HS-27A (cell line): Measurements from ENCODE around the gene KSR2.
"Not testable (repeated sequence)": the region's sequence is repeated elsewhere in the genome, so short reads cannot be mapped to it uniquely, and the experiment has no call there.

ENCODE experiments used
- DNase-seq: peaks from one replicate; pipeline ENCODE4 v3.0.0-alpha.2; 2012; ENCODE audit warnings: low read depth, missing footprints

The KSR2 gene

GRCh38 chr12:117890137-117890536 lies 78.7 kb downstream of the KSR2 start:
- DNase-seq: no peak

DNA sequence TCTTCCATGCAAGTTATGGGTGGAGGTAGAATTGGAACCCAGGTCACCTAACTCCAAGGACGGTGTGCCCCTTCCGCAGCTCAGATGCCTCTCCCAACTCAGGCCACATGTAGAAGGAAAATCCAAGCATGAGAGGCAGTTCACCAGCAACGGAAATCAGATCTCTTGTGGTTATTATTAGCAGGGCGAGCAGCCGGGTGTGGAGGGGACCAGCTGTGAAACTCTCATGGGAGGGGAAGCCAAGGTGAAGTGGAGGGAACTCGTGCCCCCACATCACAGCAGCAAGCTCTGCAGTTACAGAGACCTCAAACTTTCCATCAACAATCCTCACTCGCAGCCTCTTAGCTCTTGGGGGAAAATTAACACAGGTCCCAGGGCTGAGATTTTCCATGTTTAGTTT lies 79.7 kb downstream of the KSR2 start:
- no peak for DNase-seq

GRCh38 chr12:117885211-117885610 lies 83.6 kb downstream of the KSR2 start:
- no peak for DNase-seq

DNA sequence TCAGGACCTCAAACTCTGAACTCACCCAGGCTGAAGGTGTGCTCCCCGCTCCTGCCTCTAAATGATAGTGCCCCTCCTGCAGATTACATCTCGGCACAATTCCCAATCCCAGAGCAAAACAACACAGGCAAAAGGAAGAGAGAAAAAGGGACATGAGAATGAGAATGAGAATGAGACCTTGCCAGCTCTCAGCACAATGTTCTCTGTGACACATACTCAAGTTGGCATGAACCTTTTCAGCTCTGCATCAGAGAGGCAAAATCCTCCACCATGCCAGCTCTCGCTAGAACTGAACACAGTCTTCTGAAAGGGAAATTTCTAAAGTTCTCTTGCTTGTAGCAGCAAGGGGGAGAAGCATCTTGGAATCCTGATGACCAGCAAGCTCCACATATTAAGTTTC lies 84.6 kb downstream of the KSR2 start:
- no peak for DNase-seq

GRCh38 chr12:117882603-117883184 lies 86.1 kb downstream of the KSR2 start:
- DNase-seq: no peak

DNA sequence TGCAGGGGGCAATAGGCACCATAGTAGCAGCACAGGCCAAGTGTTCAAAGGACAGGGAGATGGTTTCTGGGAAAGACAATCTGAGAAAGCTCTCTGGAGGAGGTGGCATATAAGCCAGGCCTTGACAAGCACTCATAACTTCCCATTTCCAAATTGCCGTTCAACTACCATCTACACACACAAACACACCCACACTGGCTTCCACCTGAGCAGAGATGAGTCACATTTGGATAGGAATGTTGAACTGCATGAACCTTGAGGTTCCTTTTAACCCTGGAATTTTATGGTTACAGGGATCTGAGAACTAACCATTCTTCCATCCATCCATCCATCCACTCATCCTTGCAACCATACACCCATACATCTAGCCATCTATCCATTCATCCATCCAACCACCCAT lies 86.6 kb downstream of the KSR2 start:
- no peak for DNase-seq

- DNase-seq: no peak
Measured at GRCh38 chr12:117881517-117881916, 87.3 kb downstream of the KSR2 start.

GRCh38 chr12:117878605-117879004 lies 90.2 kb downstream of the KSR2 start:
- no peak for DNase-seq

DNA sequence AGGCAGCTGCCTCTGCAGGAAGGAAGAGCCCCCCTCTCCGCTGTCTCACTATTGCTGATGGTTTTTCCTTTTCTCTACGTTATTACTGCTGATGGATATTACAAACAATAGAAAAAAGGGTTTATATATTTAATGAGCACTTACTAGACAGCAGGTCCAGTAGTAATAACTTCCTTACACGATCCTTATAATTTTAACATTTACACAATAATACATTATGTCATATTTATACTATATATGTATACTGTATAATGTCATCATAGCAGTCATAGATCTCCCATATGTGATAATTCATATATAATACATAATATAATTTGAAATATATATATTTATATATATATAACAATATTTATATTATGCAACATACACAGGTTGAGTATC lies 92.4 kb downstream of the KSR2 start:
- DNase-seq: no peak

DNA sequence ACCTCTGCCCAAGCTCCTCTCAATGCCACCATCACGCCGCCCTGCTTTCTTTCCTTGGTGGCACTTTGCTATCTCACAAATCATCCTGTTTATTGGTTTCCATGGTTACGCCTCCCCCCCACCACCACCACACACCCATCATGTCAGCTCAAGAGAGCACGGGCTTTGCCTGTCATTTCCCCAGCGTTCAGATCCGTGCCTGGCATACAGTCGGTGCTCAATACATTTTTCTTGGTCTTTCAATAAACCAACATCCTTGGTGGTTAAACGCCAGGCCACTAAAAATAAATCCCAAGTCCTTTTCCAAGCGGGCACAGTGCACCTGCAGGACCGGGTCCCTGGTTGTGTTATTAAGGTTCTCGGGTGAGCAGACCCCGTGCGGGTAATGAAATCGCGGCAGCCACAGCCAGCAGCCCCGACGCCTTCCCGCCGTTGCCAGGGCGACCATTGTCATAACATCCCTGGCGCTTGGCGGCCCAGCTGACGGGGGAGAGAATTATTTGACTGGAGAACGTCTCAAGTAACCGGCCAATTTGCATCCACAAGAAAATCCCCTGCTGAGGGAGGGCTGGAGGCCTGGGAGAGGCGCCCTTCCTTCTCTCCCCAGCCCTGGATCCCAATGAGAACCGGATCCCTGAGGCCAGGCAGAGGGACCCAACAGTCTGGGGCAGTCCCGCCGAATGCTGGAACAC lies 92.9 kb downstream of the KSR2 start:
- no peak for DNase-seq

GRCh38 chr12:117874842-117875434 lies 93.9 kb downstream of the KSR2 start:
- DNase-seq: no peak

DNA sequence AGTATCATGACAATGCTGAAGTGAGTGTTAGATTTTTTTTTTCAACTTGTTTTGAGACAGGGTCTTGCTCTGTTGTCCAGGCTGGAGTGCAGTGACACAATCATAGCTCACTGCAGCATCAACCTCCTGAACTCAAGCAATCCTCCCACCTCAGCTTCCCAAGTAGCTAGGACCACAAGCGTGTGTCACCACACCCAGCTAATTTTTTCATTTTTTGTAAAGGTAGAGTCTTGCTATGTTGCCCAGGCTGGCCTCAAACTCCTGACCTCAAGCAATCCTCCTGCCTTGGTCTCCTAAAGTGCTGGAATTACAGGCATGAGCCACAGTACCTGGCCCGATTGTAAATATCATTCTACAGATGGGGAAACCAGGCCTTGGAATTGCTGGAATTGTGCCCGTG lies 94.6 kb downstream of the KSR2 start:
- not testable (repeated sequence) for DNase-seq

GRCh38 chr12:117872546-117873169 lies 96.1 kb downstream of the KSR2 start:
- DNase-seq: no peak

DNA sequence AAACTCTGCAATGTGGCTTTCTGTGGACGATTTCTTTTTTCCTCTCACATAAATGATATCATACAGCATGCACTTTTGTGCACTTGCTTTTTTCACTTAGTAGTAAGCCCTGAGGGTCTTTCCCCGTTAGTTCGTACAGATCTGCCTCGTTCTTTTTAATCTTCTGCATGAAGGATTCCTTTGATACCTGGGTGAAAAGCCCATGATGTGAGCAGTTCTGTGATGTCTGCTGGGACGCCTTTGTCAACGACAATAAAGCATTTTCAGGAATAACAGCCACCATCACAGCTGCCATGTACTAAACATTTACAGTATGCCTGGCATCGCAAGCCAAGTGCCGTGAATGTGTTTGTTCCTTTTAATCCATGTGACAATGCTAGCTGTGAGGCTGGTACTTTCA lies 99.2 kb downstream of the KSR2 start:
- no peak for DNase-seq

DNA sequence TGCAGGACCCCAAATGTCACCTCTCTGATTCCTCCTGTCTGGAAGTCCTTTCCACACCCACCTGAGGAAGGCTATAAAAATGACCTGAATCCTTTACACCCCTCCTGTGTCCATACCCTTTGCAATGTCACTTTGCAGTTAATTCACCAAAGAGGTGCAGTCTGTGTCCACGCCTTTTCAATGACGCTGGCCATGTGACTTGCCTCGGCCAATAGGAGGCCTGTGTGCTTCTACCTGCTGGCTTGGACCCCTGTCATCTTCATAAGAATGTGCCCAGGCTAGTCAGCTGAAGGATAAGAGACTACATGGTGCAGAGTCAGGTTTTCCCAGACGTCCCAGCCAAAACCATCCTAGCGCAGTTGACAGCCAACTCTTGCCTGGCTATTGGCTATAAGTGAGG lies 101.4 kb downstream of the KSR2 start:
- no peak for DNase-seq

GRCh38 chr12:117865505-117865904 lies 103.3 kb downstream of the KSR2 start:
- DNase-seq: no peak

DNA sequence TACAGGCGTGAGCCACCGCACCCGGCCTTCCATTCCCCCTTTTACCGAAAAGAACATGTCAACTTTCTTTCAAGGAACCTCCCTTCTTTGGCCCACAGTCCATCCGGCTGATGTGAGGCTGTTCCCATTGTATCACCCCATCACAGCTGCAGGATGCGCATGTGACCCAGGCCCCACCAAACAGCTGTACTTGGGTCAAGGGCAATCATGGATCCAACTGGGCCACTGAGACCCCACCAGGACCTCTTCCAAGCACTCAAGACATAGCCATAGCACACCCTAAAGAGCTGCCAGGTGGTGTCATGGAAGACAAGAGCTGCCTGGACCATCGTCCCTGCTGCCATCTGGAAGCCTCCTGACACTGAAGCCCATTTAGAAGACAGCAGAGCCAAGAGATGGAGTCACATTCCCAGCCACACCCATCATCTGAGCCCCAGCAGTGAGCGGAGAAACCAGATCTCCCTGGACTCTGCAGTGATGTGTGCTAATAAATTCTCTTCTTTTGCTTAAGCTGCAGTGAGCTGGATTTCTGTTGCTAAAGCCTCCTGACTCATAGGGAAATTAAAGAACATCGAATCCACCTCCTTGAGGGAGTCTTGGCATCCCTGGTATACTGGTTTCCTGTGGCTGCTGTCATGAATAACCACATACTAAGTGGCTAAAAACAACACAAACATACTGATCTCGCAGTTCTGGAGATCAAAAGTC lies 105.6 kb downstream of the KSR2 start:
- no peak for DNase-seq

DNA sequence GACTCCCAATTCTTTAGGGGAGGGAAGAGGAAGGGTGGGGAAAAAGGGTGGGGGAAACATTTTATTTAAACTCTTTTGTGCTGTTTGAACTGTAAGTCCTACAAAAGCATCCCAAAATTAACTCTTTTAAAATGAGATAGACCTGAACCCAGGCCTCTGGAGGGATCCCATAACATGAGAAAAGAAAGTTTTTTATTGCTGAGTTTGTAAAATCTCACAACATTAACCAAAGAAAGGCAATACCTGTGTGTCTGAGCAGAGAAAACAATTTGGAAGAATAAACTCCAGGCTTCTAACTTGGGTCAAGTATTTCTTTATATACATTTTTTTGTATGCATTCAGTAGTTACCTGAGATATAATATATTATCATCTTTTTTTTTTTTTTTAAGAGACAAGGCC lies 107.1 kb downstream of the KSR2 start:
- no peak for DNase-seq

DNA sequence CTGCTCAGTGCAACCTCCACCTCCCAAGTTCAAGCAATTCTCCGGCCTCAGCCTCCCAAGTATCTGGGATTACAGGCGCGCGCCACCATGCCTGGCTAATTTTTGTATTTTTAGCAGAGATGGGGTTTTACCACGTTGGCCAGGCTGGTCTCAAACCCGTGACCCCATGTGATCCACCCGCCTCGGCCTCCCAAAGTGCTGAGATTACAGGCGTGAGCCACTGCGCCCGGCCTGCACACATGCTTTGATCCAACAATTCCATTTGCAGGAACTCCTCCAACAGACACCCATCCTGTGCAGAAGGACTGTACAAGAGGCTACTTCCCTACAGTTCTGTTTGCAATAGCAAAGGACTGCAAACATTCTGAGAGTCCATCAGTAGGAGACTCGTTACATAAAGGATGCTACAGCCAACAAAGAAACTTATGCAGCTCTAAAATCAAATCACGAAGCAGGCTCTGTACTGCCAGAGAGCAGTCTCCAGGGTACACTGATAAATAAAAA lies 108.0 kb downstream of the KSR2 start:
- DNase-seq: not testable (repeated sequence)

- DNase-seq: no peak
Measured at GRCh38 chr12:117860111-117860510, 108.7 kb downstream of the KSR2 start.

DNA sequence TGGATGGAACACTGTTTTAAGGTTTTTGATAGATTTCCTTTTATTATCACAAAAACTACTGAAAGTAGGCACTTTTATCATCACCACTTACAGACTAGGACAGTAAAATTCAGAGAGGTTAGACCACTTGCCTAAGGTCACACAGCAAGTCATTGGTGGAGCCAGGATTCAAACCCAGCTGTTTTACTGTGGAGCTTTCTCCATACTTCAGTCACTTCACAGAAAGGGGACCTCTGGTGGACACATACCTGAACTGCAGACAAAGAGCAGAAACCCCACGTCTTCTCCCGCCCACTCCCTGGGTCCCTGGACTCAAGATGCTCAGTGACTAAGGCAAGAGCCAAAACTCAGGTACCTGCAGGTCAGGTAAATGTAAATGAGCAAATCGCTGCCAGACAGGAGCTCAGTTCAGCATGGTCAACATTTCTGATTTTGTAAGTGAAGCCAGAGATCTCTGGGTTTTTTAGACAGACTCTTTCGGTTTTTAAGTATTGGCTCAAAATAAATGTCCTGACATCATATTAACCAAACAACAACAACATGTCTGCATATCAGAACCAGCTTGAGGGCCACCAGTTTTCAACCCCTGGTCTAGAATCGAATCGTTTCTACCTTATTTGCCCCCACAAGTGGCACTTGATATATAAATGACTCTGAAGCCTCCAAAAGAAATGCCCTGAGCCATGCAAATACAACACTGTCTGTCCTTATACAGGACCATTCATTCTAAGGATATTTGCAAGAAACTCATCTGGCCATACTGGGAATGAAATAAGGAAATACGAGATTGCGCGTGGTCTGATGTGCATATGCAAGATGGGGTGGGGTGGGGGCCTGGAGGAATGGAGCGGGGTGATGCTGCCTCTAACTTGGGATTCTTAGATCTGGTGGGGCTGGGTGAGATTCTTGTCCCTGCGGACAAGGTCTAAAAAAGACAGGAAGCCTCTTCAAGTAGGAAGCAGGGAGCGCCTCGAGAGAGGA lies 110.9 kb downstream of the KSR2 start:
- DNase-seq: no peak
